ENCODE data around the gene ADM2. TPM values are rescaled to one million over a fixed set of nuclear protein-coding genes. Genes with fewer than 3 reads are reported as not detected.

ADM2 gene
- total and polyA plus RNA-seq, 2 of the 13 experiments (the other 11 are each of a cell fraction or from before 2014, with no cell fraction given), result 1.2 to 3.0 TPM

DNA sequence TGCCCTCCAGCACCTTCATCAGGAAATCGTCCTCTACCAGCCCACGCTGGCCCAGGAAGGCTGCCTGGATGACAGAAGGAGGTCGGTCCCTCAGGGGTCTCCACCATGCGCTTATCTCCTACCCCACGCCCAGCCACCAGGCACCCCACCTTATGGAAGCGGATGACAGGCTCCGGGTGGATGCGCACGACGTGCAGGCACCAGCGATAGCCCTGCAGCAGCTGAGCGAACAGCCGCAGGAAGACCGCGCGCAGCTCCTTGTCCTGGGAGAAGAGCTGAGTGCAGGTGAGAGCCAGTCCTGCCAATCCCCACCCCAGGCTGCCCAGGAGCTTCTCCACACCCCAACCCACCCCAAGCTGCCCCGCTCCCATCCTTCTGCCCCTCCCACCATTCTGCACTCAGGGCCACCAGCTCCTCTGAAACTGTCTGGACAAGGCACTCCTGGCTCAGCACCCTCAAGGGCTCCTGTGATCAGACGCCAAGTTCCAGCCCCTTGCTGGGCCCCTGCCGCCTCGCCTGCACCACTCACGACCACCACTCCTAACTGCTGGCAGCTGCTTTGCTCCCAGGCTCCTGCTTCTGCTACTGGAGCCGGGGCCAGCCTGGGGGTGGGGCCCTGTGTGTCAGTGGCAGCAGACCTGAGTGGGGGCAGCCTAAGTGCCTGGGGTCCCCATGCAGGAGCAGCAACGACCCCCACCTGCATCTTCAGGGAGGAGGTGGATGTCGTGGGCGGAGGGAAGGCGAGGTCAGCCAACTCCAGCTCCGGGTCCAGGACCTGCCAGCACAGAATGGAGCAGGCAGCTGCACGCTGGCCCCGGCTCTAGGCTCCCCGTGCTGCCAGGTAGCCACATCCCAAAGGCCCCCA lies 16.0 kb upstream of the ADM2 start:
- Histone ChIP-seq H3K27me3 (ENCODE audit: control insufficient read depth in 1 of 2, insufficient read depth in 2 of 2, low read length in 2 of 2) (no peaks in the 10 kb centered on the region), H3K4me1 (ENCODE audit: insufficient read depth, low read length) (0 out of 2 replicates have a peak, but pooled peaks cover 5% of the 10 kb centered on the region), H2AFZ (ENCODE audit: low read length) (no peak overlapping the region), H3K9ac (ENCODE audit: insufficient read depth, low read depth, low read length) (no peak overlapping the region), H3K9me3 (ENCODE audit: low read length) (no peaks in the 10 kb centered on the region), H3K36me3 (replicated peaks in 1 of 2; ENCODE audit: control insufficient read depth in 1 of 2, insufficient read depth in 2 of 2, low read length in 2 of 2) (peaks cover 31 to 59% of the 10 kb centered on the region in 2 experiments; a peak in 4 of 5 replicates), H4K20me1 (ENCODE audit: insufficient read depth, low read length) (peaks cover 3% of the 10 kb centered on the region; the same call in 1 of the 2 replicates), H3K79me2 (ENCODE audit: insufficient read depth, low read length) (peaks cover 11% of the 10 kb centered on the region), H3K27ac (ENCODE audit: extremely low read length, insufficient read depth, low read length) (no peak overlapping the region), H3K4me2 (ENCODE audit: low read depth, low read length) (no peak overlapping the region), H3K4me3 (replicated peaks in 1 of 3; ENCODE audit: insufficient read depth in 1 of 3, low read depth in 2 of 3, low read length in 3 of 3) (no peak overlapping the region)
- in situ Hi-C loops (cut with HindIII; ENCODE audit: extremely low pct_ligation_motif_present, low pct_unique_long_range_greater_than_20kb), result no loop called here
- no TSS peak for BruUV-seq (replicated peaks)
- no peak for ATAC-seq
- intact Hi-C loops (cut with micrococcal nuclease; ENCODE audit: unreplicated experiment), result no loop called here
- TF ChIP-seq ZNF230 (CRISPR knock-in tag; IDR thresholded peaks at IDR 0.05) (no peak), RBFOX2 (IDR thresholded peaks at IDR 0.05; ENCODE audit: low read depth, low read length) (peak; percentile 36; the same call in 1 of the 2 replicates)
- DNase-seq (ENCODE audit: low spot score), result no peak
- FAIRE-seq, result no peak
- WGBS (ENCODE audit: low lambda C conversion rate), result 98% methylated on average over 23 of the region's 30 CpGs
- ChIA-PET POLR2A (no interaction called here), CTCF (ENCODE audit: low intra/inter-chr PET ratio, low total read pairs) (no interaction called here)

DNA sequence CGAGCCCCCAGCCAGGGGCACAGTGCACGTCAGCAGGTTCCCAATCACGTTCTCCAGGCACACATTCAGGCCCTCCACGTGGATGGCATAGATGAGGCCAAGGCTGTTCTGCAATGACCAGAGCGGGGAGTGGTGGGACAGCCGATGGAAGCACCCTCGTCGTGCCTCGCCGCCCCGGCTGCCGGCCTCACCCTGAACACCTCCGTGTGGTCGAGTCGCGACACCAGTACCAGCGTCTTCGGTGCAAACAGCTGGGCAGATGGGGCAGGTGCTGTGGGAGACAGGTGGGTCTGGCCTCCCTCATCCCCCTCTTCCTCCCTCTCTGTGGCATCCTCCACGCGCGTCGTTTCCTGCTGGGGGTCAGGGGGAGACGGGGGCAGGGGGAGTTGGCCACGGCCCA lies 14.0 kb upstream of the ADM2 start:
- FAIRE-seq (no peak), ATAC-seq (no peak), DNase-seq (ENCODE audit: low spot score) (no peak)
- TF ChIP-seq ETV5 (CRISPR knock-in tag; IDR thresholded peaks at IDR 0.05; ENCODE audit: borderline replicate concordance) (no peak), RBFOX2 (IDR thresholded peaks at IDR 0.05; ENCODE audit: low read depth, low read length) (0 out of 2 replicates have a peak, but pooled peaks have one; percentile 20), DNMT1 (CRISPR knock-in tag; IDR thresholded peaks at IDR 0.05) (no peak), HDAC1 (CRISPR knock-in tag; IDR thresholded peaks at IDR 0.05) (no peak)
- ChIA-PET POLR2A (no interaction called here), CTCF (ENCODE audit: low intra/inter-chr PET ratio, low total read pairs) (no interaction called here)
- Histone ChIP-seq H4K20me1 (ENCODE audit: insufficient read depth, low read length) (peaks cover 18% of the 10 kb centered on the region; the same call in 1 of the 2 replicates), H3K9me3 (ENCODE audit: low read length) (no peaks in the 10 kb centered on the region), H2AFZ (ENCODE audit: low read length) (no peak overlapping the region), H3K27me3 (ENCODE audit: control insufficient read depth in 1 of 2, insufficient read depth in 2 of 2, low read length in 2 of 2) (no peaks in the 10 kb centered on the region), H3K4me1 (ENCODE audit: insufficient read depth, low read length) (peaks cover 25% of the 10 kb centered on the region), H3K79me2 (ENCODE audit: insufficient read depth, low read length) (peaks cover 30% of the 10 kb centered on the region), H3K4me2 (ENCODE audit: low read depth, low read length) (no peak overlapping the region), H3K36me3 (replicated peaks in 1 of 2; ENCODE audit: control insufficient read depth in 1 of 2, insufficient read depth in 2 of 2, low read length in 2 of 2) (peaks cover 21 to 42% of the 10 kb centered on the region in 2 experiments; a peak in 4 of 5 replicates), H3K9ac (ENCODE audit: insufficient read depth, low read depth, low read length) (no peak overlapping the region), H3K4me3 (replicated peaks in 1 of 3; ENCODE audit: insufficient read depth in 1 of 3, low read depth in 2 of 3, low read length in 3 of 3) (no peak overlapping the region), H3K27ac (ENCODE audit: extremely low read length, insufficient read depth, low read length) (no peak overlapping the region)
- in situ Hi-C loops (cut with HindIII; ENCODE audit: extremely low pct_ligation_motif_present, low pct_unique_long_range_greater_than_20kb) (no loop called here), intact Hi-C loops (cut with micrococcal nuclease; ENCODE audit: unreplicated experiment) (no loop called here)
- no TSS peak for BruUV-seq (replicated peaks)
- WGBS (ENCODE audit: low lambda C conversion rate), result 98% methylated on average over 24 of the region's 24 CpGs

Measured in HepG2 (cell line).